A673 (cell line): ENCODE results near the gene SLBP. TPM values are rescaled to one million over a fixed set of nuclear protein-coding genes. Genes with fewer than 3 reads are reported as not detected.

Experiments
- BruUV-seq: library from RNA; stranded (reverse); fragments of 400-500 nt; replicated peaks from 2 replicates; lab custom pipeline; 2021; lab: Mats Ljungman, UMichigan
- CTCF ChIA-PET: fragments of 300-600 bp; sonication (Branson Sonifier 250); formaldehyde crosslinking; loops from one replicate; lab custom pipeline; 2022; ENCODE audit warnings: antibody characterized with exemption; lab: Charles Lee
- POLR2A ChIA-PET: fragments of 300-600 bp; sonication (Branson Sonifier 250); formaldehyde crosslinking; loops from one replicate; lab custom pipeline; 2022; ENCODE audit warnings: antibody characterized with exemption; ENCODE audit not compliant: low non-redundant PET; lab: Charles Lee
- DNase-seq: peaks from one replicate; pipeline ENCODE4 v3.0.0-alpha.2; 2015; ENCODE audit warnings: low spot score
- H3K27ac ChIP-seq: fragments of 200-600 bp; sonication (generic); 2 replicates; pipeline ENCODE4 v1.5.1; 2016; ENCODE audit warnings: mixed run types, low read depth, mild to moderate bottlenecking, mixed read lengths, antibody characterized with exemption, low read length; ENCODE audit not compliant: poor library complexity, severe bottlenecking
- H3K27me3 ChIP-seq: fragments of 200-600 bp; sonication (generic); replicated peaks from 2 replicates; pipeline ENCODE4 v1.6.1; 2017; ENCODE audit warnings: mixed run types, low read depth, mild to moderate bottlenecking, mixed read lengths, antibody characterized with exemption, low read length; ENCODE audit not compliant: insufficient read depth, poor library complexity
- H3K36me3 ChIP-seq: fragments of 200-600 bp; sonication (generic); 2 replicates; pipeline ENCODE4 v1.6.1; 2016; ENCODE audit warnings: mixed run types, mild to moderate bottlenecking, mixed read lengths, antibody characterized with exemption, low read length; ENCODE audit not compliant: insufficient read depth, poor library complexity, severe bottlenecking
- H3K4me1 ChIP-seq: fragments of 200-600 bp; sonication (generic); 2 replicates; pipeline ENCODE4 v1.6.1; 2017; ENCODE audit warnings: mixed run types, mild to moderate bottlenecking, mixed read lengths, antibody characterized with exemption, low read length; ENCODE audit not compliant: insufficient read depth, poor library complexity, severe bottlenecking
- H3K4me3 ChIP-seq: fragments of 200-600 bp; sonication (generic); 2 replicates; pipeline ENCODE4 v1.5.1; 2016; ENCODE audit warnings: low read depth, mixed run types, mild to moderate bottlenecking, mixed read lengths, low read length; ENCODE audit not compliant: poor library complexity, severe bottlenecking
- H3K9me3 ChIP-seq: fragments of 200-600 bp; sonication (generic); 2 replicates; pipeline ENCODE4 v1.6.1; 2016; ENCODE audit warnings: mixed run types, low read depth, mild to moderate bottlenecking, mixed read lengths, antibody characterized with exemption, low read length; ENCODE audit not compliant: poor library complexity, severe bottlenecking
- EZH2 ChIP-seq: fragments of 200-600 bp; sonication (generic); IDR thresholded peaks from 2 replicates; pipeline ENCODE4 v1.6.1; 2017; ENCODE audit warnings: borderline replicate concordance, low read depth, mild to moderate bottlenecking, mixed read lengths, antibody characterized with exemption, low read length; ENCODE audit not compliant: poor library complexity, severe bottlenecking
- intact Hi-C: fragments of 100-400 bp; cut with micrococcal nuclease; formaldehyde crosslinking; loops from one replicate; pipeline ENCODE4 v1.10.0; 2022; ENCODE audit not compliant: unreplicated experiment
- total RNA-seq: library from RNA; stranded (reverse); gene quantifications from 2 replicates; pipeline ENCODE4 v1.2.3, GENCODE V29; 2021
- TF ChIP-seq, protein P1 (sequence below): fragments of 300-800, 200-600 bp; sonication (generic); conservative IDR thresholded peaks from 2 replicates; pipeline ENCODE4 v1.5.1; 2017; ENCODE audit warnings: low read depth, mild to moderate bottlenecking, antibody characterized with exemption, low read length, moderate library complexity, mixed read lengths

SLBP gene
- total RNA-seq, 1 experiment from 2014 or later = 85.5 TPM

DNA sequence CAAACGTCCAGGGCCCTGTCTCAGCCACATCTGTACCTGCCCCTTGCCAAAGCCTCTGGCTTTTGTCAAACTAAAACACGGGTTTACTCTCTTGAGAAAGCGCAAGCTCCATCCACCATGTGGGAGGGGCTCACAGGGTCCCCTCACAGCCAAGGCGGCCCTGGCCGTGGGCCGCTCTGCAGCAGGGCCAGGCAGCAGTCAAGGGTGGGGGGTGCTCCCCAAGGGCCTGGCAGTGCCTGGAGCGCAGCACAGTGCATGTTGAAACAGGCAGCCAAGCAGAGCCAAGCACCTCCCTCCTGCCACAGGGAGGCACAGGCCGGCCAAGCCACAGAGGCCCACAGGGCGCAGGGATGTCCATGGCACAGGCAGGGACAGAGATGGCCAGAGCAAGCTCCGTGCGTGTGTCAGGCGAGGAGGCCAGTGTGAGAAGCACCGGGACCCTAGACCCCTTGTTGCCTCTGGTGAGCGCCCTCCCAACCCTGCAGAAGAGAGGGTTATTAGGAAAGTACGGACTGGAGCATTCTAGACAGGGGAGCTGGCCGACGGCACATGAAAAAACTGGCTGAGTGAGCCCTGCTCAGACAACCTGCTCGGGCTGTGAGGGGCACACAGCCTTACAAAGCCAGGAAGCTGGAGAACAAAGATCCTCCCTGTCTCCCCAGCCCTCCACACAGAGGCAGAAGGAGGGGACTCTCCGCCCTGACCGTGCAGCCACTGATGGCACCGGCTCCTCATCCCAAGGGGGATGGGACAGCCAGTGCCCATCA lies 67.0 kb downstream of the SLBP start:
- Histone ChIP-seq H3K27me3 (no peaks in the 10 kb centered on the region), H3K9me3 (no peaks in the 10 kb centered on the region), H3K4me3 (no peak overlapping the region), H3K27ac (no peak overlapping the region), H3K36me3 (no peaks in the 10 kb centered on the region), H3K4me1 (no peaks in the 10 kb centered on the region)
- BruUV-seq = no TSS peak
- intact Hi-C loops = no loop called here
- ChIA-PET CTCF (no interaction called here), POLR2A (no interaction called here)
- TF ChIP-seq, protein P1, sequence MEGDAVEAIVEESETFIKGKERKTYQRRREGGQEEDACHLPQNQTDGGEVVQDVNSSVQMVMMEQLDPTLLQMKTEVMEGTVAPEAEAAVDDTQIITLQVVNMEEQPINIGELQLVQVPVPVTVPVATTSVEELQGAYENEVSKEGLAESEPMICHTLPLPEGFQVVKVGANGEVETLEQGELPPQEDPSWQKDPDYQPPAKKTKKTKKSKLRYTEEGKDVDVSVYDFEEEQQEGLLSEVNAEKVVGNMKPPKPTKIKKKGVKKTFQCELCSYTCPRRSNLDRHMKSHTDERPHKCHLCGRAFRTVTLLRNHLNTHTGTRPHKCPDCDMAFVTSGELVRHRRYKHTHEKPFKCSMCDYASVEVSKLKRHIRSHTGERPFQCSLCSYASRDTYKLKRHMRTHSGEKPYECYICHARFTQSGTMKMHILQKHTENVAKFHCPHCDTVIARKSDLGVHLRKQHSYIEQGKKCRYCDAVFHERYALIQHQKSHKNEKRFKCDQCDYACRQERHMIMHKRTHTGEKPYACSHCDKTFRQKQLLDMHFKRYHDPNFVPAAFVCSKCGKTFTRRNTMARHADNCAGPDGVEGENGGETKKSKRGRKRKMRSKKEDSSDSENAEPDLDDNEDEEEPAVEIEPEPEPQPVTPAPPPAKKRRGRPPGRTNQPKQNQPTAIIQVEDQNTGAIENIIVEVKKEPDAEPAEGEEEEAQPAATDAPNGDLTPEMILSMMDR = no peak
- TF ChIP-seq EZH2 = no peak
- no peak for DNase-seq

DNA sequence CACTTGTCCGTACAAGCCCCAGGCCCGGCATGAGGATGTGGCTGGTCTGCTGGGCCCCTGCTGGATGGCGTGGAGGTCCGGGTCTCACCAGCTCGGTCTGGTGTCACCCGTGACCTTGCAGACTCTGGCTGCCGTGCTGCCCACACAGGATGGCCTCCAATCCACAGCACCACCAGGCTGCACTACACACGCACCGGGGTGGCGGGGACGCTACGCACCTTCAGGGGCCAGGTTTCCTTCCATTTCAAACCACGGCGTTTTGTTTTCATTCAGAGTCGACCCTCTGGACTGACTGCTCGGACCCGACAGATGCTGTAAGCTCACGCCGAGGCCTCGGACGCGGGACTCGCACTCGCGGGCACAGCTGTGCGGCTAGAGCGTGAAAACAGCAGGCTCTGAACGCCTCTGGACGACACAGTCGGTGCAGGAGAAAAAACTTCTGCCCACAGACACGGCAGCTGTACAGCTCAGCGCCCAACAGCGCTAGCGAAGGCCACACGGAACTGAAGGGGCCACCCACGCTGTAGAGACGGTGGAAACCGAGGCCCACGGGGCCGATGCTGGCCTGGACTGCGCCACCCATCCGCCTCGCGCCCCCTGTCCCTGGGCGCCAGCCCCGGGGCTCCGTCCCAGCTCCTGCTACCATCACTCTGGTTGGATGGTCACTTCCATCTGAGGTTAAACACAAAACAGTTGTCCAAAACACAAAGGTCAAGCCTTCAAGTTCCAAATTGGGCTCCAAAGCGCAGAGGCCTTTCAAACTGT lies 68.0 kb downstream of the SLBP start:
- no TSS peak for BruUV-seq
- Histone ChIP-seq H3K4me3 (no peak overlapping the region), H3K36me3 (no peaks in the 10 kb centered on the region), H3K9me3 (no peaks in the 10 kb centered on the region), H3K4me1 (no peaks in the 10 kb centered on the region), H3K27ac (no peak overlapping the region), H3K27me3 (no peaks in the 10 kb centered on the region)
- DNase-seq = no peak
- ChIA-PET CTCF (interaction anchor here (0.6 kb wide), 1 partner anchor 55 kb away, joined by 3 read pairs; no protein-coding TSS in a partner anchor), POLR2A (no interaction called here)
- intact Hi-C loops = no loop called here
- TF ChIP-seq, protein P1 = no peak
- no peak for TF ChIP-seq EZH2

Other genes starting within 250 kb of the SLBP start
- gene FAM53A, start 28.0 kb downstream of the SLBP start, total RNA-seq = 1.6 and 3.1 TPM in 2 replicates
- 28.8 and 33.4 TPM in 2 replicates for gene TMEM129, start 9.0 kb upstream of the SLBP start, total RNA-seq
- 224 and 246 TPM in 2 replicates for gene TACC3, start 9.2 kb upstream of the SLBP start, total RNA-seq
- gene FGFR3, start 81.0 kb upstream of the SLBP start, total RNA-seq = 4.7 and 5.5 TPM in 2 replicates
- gene LETM1, start 143.8 kb upstream of the SLBP start, total RNA-seq = 102 TPM in 2 replicates
- gene NSD2, start 159.1 kb upstream of the SLBP start, total RNA-seq = 227 and 231 TPM in 2 replicates